ENCODE data around the gene TMEM8B.

TMEM8B gene

GRCh38 chr9:35840881-35841644 is 12.0 kb downstream of the TMEM8B start:
- DNase-seq = no peak
- Mint-ChIP-seq H3K9me3 (peaks cover 0 to 4% of the 10 kb centered on the region in 2 donors), H3K27me3 (no peaks in the 10 kb centered on the region), H3K4me3 (no peak overlapping the region), H3K4me1 (peaks cover 46 to 65% of the 10 kb centered on the region in 2 donors), H3K27ac (peak overlapping the region; percentile 60), H3K36me3 (peaks cover 5 to 15% of the 10 kb centered on the region in 2 donors)
- ATAC-seq (replicated peaks) = no peak

GRCh38 chr9:35841645-35841900 is 12.5 kb downstream of the TMEM8B start:
- Mint-ChIP-seq H3K36me3 (peaks cover 5 to 15% of the 10 kb centered on the region in 2 donors), H3K9me3 (peaks cover 0 to 4% of the 10 kb centered on the region in 2 donors), H3K27me3 (no peaks in the 10 kb centered on the region), H3K4me3 (no peak overlapping the region), H3K27ac (no peak overlapping the region), H3K4me1 (peaks cover 47 to 70% of the 10 kb centered on the region in 2 donors)
- DNase-seq (no peak), ATAC-seq (replicated peaks) (no peak)

- peaks cover 0 to 4% of the 10 kb centered on the region in 2 donors for H3K9me3 Mint-ChIP-seq
- DNase-seq (no peak), ATAC-seq (replicated peaks) (peak; percentile 26 to 39)
- H3K4me3 Mint-ChIP-seq = peak overlapping the region; percentile 7 to 12
- H3K27me3 Mint-ChIP-seq = no peaks in the 10 kb centered on the region
- H3K36me3 Mint-ChIP-seq = peaks cover 5 to 15% of the 10 kb centered on the region in 2 donors
- H3K27ac Mint-ChIP-seq = peak overlapping the region; percentile 64
- H3K4me1 Mint-ChIP-seq = peaks cover 52 to 76% of the 10 kb centered on the region in 2 donors
Measured at GRCh38 chr9:35842020-35842745, 13.2 kb downstream of the TMEM8B start.

GRCh38 chr9:35842795-35843194 is 13.8 kb downstream of the TMEM8B start:
- H3K27ac Mint-ChIP-seq = peak overlapping the region; percentile 64

GRCh38 chr9:35844628-35845270 is 15.7 kb downstream of the TMEM8B start:
- Mint-ChIP-seq H3K36me3 (peaks cover 5 to 15% of the 10 kb centered on the region in 2 donors), H3K27me3 (no peaks in the 10 kb centered on the region), H3K4me1 (peaks cover 65 to 89% of the 10 kb centered on the region in 2 donors), H3K4me3 (peak overlapping the region in 1 of 2 donors; percentile 5), H3K27ac (peak overlapping the region; percentile 1), H3K9me3 (peaks cover 0 to 4% of the 10 kb centered on the region in 2 donors)
- DNase-seq (peak; percentile 45), ATAC-seq (replicated peaks) (peak; percentile 63 to 67)

More at GRCh38 chr9:35842795-35843194, 13.8 kb downstream of the TMEM8B start:
- ATAC-seq (replicated peaks) = peak; percentile 81 to 84
- peak; percentile 37 for DNase-seq
- peaks cover 0 to 4% of the 10 kb centered on the region in 2 donors for H3K9me3 Mint-ChIP-seq
- no peaks in the 10 kb centered on the region for H3K27me3 Mint-ChIP-seq
- peak overlapping the region; percentile 7 to 12 for H3K4me3 Mint-ChIP-seq
- H3K4me1 Mint-ChIP-seq = peaks cover 58 to 83% of the 10 kb centered on the region in 2 donors
- peaks cover 5 to 15% of the 10 kb centered on the region in 2 donors for H3K36me3 Mint-ChIP-seq

GRCh38 chr9:35845824-35846771 is 17.1 kb downstream of the TMEM8B start:
- Mint-ChIP-seq H3K9me3 (no peaks in the 10 kb centered on the region), H3K4me3 (peak overlapping the region; percentile 42 to 66), H3K27ac (peak overlapping the region; percentile 82), H3K36me3 (peaks cover 0 to 8% of the 10 kb centered on the region in 2 donors), H3K4me1 (peaks cover 55 to 75% of the 10 kb centered on the region in 2 donors), H3K27me3 (no peaks in the 10 kb centered on the region)
- ATAC-seq (replicated peaks) = no peak
- DNase-seq = no peak

- peak; percentile 61 for DNase-seq
- Mint-ChIP-seq H3K36me3 (peaks cover 0 to 4% of the 10 kb centered on the region in 2 donors), H3K9me3 (no peaks in the 10 kb centered on the region), H3K4me3 (peak overlapping the region; percentile 52 to 58), H3K4me1 (peaks cover 39 to 56% of the 10 kb centered on the region in 2 donors), H3K27ac (peak overlapping the region; percentile 91), H3K27me3 (no peaks in the 10 kb centered on the region)
- ATAC-seq (replicated peaks) = peak; percentile 92 to 94
Measured at GRCh38 chr9:35847792-35848572, 19.0 kb downstream of the TMEM8B start.

- H3K27ac Mint-ChIP-seq = no peak overlapping the region
- H3K9me3 Mint-ChIP-seq = no peaks in the 10 kb centered on the region
Measured at GRCh38 chr9:35852267-35852815, 23.3 kb downstream of the TMEM8B start.

GRCh38 chr9:35852876-35853865 is 24.1 kb downstream of the TMEM8B start:
- no peaks in the 10 kb centered on the region for H3K36me3 Mint-ChIP-seq
- peaks cover 6 to 10% of the 10 kb centered on the region in 2 donors for H3K4me1 Mint-ChIP-seq
- peaks cover 7 to 16% of the 10 kb centered on the region in 2 donors for H3K27me3 Mint-ChIP-seq
- H3K4me3 Mint-ChIP-seq = no peak overlapping the region
- ATAC-seq (replicated peaks) = no peak
- H3K9me3 Mint-ChIP-seq = no peaks in the 10 kb centered on the region
- peak overlapping the region; percentile 15 for H3K27ac Mint-ChIP-seq
- no peak for DNase-seq

More at GRCh38 chr9:35852267-35852815, 23.3 kb downstream of the TMEM8B start:
- Mint-ChIP-seq H3K4me1 (peaks cover 15 to 18% of the 10 kb centered on the region in 2 donors), H3K27me3 (peaks cover 7 to 16% of the 10 kb centered on the region in 2 donors), H3K4me3 (no peak overlapping the region), H3K36me3 (no peaks in the 10 kb centered on the region)
- ATAC-seq (replicated peaks) (no peak), DNase-seq (no peak)

- Mint-ChIP-seq H3K27ac (no peak overlapping the region), H3K36me3 (no peaks in the 10 kb centered on the region), H3K27me3 (peaks cover 7 to 16% of the 10 kb centered on the region in 2 donors), H3K4me3 (no peak overlapping the region), H3K9me3 (no peaks in the 10 kb centered on the region), H3K4me1 (no peaks in the 10 kb centered on the region)
- ATAC-seq (replicated peaks) (no peak), DNase-seq (no peak)
Measured at GRCh38 chr9:35854091-35854762, 25.2 kb downstream of the TMEM8B start.

GRCh38 chr9:35856206-35856605 is 27.2 kb downstream of the TMEM8B start:
- ATAC-seq (replicated peaks) = no peak
- no peak for DNase-seq
- H3K4me3 Mint-ChIP-seq = no peak overlapping the region
- no peak overlapping the region for H3K27ac Mint-ChIP-seq
- H3K9me3 Mint-ChIP-seq = no peaks in the 10 kb centered on the region
- no peaks in the 10 kb centered on the region for H3K4me1 Mint-ChIP-seq
- H3K27me3 Mint-ChIP-seq = peaks cover 9 to 18% of the 10 kb centered on the region in 2 donors
- no peaks in the 10 kb centered on the region for H3K36me3 Mint-ChIP-seq
